Body of pancreas (tissue), 4 donors: ENCODE data around the gene SYTL1. TPM values are rescaled to one million over a fixed set of nuclear protein-coding genes. Genes with fewer than 3 reads are reported as not detected.

Experiments
- ATAC-seq: fragments of 150-250 bp; one replicate; pipeline ENCODE4 v1.9.1; 2016
- DNase-seq, 4 donors: peaks; one replicate each; pipeline ENCODE4 v3.0.0-alpha.2; 2019
- H3K27ac ChIP-seq, 4 donors: fragments of 200-600 bp; sonication (generic); 1 replicate in 3 of 4; 2 replicates in 1 of 4; pipeline versions ENCODE4 v1.5.1 to v1.6.1; 2016 to 2019; ENCODE audit warnings: mild to moderate bottlenecking in 1 of 4, mixed read lengths in 1 of 4, moderate library complexity in 1 of 4
- H3K27me3 ChIP-seq, 2 donors: fragments of 200-600 bp; sonication (generic); one replicate each; pipeline ENCODE4 v1.6.0; 2016; ENCODE audit warnings: mild to moderate bottlenecking in 1 of 2
- H3K36me3 ChIP-seq, 2 donors: fragments of 200-600 bp; sonication (generic); replicated peaks in 1 of 2; 2 replicates each; pipeline ENCODE4 v1.5.1; 2016; ENCODE audit warnings: low read depth in 2 of 2; ENCODE audit not compliant: insufficient read depth in 1 of 2
- H3K4me1 ChIP-seq: fragments of 200-600 bp; sonication (generic); one replicate; pipeline ENCODE4 v1.6.0; 2016
- H3K4me3 ChIP-seq, 2 donors: fragments of 200-600 bp; sonication (generic); 1 replicate in 1 of 2; 2 replicates in 1 of 2; pipeline ENCODE4 v1.5.1; 2016 to 2019
- H3K9me3 ChIP-seq, 3 donors: fragments of 200-600 bp; sonication (generic); 1 replicate in 2 of 3; 2 replicates in 1 of 3; pipeline ENCODE4 v1.5.1; 2016
- POLR2A ChIP-seq, 3 donors: fragments of 450-650 bp; IDR thresholded peaks; one replicate each; pipeline ENCODE4 v1.6.1; 2016; ENCODE audit warnings: antibody characterized with exemption in 3 of 3, mild to moderate bottlenecking in 2 of 3
- WGBS, 2 donors: methylation state at CpG; one replicate each; pipeline ENCODE4 v1.1.5; 2017; 5-methylcytosine and 5-hydroxymethylcytosine counted together
- intact Hi-C: fragments of 100-400 bp; cut with DNase I; formaldehyde crosslinking; loops from one replicate; pipeline ENCODE4 v1.15.1; 2023
- total RNA-seq, 2 donors: library from RNA; depleted of rRNA; stranded (reverse); fragments of >200 nt; gene quantifications; one replicate each; pipeline ENCODE4 v1.1.0, GENCODE V29; 2016
- TF ChIP-seq, protein P1 (sequence below), 7 experiments: fragments of 450-650 bp in 4 of 7; fragments of 200-600 bp in 3 of 7; sonication (generic) in 3 of 7; IDR thresholded peaks; one replicate each; pipeline ENCODE4 v1.5.1; 2016 to 2019; ENCODE audit warnings: antibody characterized with exemption in 7 of 7

Gene SYTL1
- total RNA-seq, 2 donors from 2014 or later = 107 to 129 TPM

DNA sequence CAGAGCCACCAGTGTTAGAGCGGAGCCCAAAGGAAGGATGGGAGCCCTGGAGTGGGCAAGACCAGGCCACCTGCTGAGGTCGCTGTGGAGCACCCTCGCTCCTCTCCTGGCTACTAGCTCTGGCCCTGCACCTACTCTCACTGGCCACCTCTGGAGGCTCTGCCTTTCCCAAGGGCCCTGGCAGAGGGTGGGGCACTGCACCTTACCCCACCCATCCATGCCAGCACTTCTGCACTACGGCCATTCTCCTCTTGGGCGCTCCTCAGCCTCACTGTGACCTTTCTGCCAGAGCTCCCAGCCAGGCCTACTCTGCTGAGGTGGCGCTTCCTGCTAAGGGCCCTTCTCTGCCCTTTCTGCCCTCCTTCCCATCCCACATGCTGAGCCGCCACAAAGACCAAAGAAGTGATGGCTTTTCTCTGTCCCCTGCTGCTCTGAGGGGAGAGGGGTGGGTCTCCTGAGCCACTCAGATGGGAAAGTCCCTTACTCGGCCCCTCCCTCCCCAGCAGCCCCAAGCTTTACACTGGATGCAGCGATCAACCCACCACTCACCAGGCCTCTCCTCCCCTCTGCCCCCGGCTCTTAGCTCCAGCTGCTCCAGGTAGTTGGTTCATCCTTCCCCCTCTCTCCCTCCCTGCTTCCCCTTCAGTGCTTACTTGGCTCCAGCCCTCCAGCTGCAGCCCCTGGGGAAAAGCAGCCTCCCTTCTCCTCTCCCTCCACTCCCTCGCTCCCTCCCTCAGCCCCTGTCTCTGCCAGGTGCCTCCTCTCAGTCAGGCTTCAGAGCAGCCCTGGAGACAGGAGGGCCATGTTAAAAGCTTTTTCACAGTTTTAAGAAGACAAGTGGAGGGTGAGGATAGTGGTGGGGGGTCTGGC is 34.7 kb upstream of the SYTL1 start:
- no peaks in the 10 kb centered on the region for H3K9me3 ChIP-seq
- H3K36me3 ChIP-seq = peaks cover 0 to 7% of the 10 kb centered on the region in 2 donors
- H3K27ac ChIP-seq = no peak overlapping the region
- WGBS, 2 donors = 87 to 88% methylated on average over 8 to 11 of the region's 11 CpGs
- TF ChIP-seq, protein P1, sequence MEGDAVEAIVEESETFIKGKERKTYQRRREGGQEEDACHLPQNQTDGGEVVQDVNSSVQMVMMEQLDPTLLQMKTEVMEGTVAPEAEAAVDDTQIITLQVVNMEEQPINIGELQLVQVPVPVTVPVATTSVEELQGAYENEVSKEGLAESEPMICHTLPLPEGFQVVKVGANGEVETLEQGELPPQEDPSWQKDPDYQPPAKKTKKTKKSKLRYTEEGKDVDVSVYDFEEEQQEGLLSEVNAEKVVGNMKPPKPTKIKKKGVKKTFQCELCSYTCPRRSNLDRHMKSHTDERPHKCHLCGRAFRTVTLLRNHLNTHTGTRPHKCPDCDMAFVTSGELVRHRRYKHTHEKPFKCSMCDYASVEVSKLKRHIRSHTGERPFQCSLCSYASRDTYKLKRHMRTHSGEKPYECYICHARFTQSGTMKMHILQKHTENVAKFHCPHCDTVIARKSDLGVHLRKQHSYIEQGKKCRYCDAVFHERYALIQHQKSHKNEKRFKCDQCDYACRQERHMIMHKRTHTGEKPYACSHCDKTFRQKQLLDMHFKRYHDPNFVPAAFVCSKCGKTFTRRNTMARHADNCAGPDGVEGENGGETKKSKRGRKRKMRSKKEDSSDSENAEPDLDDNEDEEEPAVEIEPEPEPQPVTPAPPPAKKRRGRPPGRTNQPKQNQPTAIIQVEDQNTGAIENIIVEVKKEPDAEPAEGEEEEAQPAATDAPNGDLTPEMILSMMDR (IDR thresholded peaks at IDR 0.05) = no peak
- TF ChIP-seq POLR2A (IDR thresholded peaks at IDR 0.05) = no peak
- no peak for DNase-seq
- intact Hi-C loops = no loop called here
- H3K4me1 ChIP-seq = no peaks in the 10 kb centered on the region
- no peaks in the 10 kb centered on the region for H3K27me3 ChIP-seq
- H3K4me3 ChIP-seq = no peak overlapping the region
- ATAC-seq = peak; percentile 15

DNA sequence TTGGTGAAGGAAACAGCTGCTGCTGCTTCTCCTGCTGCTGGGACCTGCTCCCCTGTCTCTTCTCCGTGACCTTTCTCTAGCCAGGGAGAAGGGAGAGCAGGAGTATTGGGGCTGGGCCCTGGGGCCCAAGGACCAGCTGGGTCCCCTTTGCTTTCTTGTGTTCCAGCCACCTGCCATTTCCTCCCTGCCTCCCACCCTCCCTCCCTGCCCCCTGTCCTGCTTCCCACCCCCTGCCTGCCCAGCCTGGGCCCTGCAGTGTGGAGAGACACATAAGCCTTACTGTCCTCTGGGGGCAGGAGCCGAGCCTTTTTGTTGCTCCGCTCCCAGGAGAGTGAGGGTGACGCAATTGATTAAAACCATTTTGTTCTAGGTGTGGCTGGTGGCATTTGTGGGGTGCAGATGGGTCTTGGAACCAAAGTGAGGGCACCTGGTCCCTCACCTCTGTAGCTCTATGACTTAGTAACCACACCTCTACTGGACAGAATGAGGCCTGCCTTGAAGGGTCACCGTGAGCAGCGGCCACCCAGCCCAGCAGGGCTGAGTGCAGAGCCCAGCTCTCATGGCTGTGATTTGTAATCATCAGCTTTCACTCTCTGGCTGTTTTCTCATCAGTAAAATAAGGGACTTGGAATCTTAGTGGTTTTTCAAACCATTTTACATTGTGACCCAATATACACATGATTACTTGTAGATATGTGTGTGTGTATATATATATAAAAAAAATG is 33.8 kb upstream of the SYTL1 start:
- WGBS, 2 donors = 88 to 89% methylated on average over 6 of the region's 6 CpGs
- Histone ChIP-seq H3K4me3 (no peak overlapping the region), H3K27ac (no peak overlapping the region), H3K27me3 (no peaks in the 10 kb centered on the region), H3K9me3 (no peaks in the 10 kb centered on the region), H3K4me1 (no peaks in the 10 kb centered on the region), H3K36me3 (peaks cover 0 to 7% of the 10 kb centered on the region in 2 donors)
- ATAC-seq (no peak), DNase-seq (no peak)
- intact Hi-C loops = no loop called here
- no peak for TF ChIP-seq POLR2A (IDR thresholded peaks at IDR 0.05)
- TF ChIP-seq, protein P1 (IDR thresholded peaks at IDR 0.05) = no peak

DNA sequence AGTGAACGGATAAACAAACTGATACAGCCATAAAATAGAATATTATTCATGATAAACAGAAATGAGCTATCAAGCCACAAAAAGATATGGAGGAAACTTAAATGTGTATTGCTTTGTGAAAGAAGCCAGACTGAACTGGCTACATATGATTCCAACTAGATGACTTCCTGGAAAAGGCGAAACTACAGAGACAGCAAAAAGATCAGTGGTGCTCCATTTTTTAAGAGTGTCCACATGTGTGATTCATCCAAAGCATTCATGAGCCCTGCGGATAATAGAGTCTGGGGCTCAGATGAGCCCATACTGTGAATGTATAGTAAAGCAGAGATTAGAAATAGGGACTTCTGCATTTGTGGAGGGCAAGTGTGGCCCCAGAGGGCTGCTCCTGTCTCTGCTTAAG is 27.7 kb upstream of the SYTL1 start:
- H3K27me3 ChIP-seq = no peaks in the 10 kb centered on the region
- TF ChIP-seq, protein P1 (IDR thresholded peaks at IDR 0.05) = no peak
- TF ChIP-seq POLR2A (IDR thresholded peaks at IDR 0.05) = no peak
- H3K4me1 ChIP-seq = no peaks in the 10 kb centered on the region
- no peaks in the 10 kb centered on the region for H3K36me3 ChIP-seq
- no peak overlapping the region for H3K4me3 ChIP-seq
- 69 to 72% methylated on average over 3 of the region's 3 CpGs for WGBS, 2 donors
- DNase-seq = no peak
- H3K9me3 ChIP-seq = no peaks in the 10 kb centered on the region
- no peak overlapping the region for H3K27ac ChIP-seq
- no peak for ATAC-seq
- intact Hi-C loops = no loop called here

DNA sequence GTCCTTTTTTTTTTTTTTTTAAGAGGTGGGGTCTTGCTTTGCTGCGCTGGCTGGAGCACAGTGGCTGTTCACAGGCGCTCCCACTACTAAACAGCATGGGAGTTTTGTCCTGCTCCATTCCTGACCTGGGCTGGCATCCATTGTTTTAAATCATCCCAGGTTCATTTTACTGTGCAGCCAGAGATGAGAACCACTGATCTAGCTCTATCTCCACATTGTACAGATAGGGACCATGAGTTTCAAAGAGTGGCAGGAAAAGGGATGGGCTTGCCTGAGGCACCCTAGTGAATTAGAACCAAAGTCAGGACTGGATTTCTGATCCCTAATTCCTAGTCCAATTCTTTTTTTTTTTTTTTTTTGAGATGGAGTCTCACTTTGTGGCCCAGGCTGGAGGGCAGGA is 27.1 kb upstream of the SYTL1 start:
- Histone ChIP-seq H3K27ac (no peak overlapping the region), H3K36me3 (no peaks in the 10 kb centered on the region), H3K27me3 (no peaks in the 10 kb centered on the region), H3K4me1 (no peaks in the 10 kb centered on the region), H3K4me3 (no peak overlapping the region), H3K9me3 (no peaks in the 10 kb centered on the region)
- DNase-seq (no peak), ATAC-seq (no peak)
- 72 to 91% methylated on average over 2 of the region's 2 CpGs for WGBS, 2 donors
- intact Hi-C loops = no loop called here
- no peak for TF ChIP-seq POLR2A (IDR thresholded peaks at IDR 0.05)
- TF ChIP-seq, protein P1 (IDR thresholded peaks at IDR 0.05) = no peak
